Endothelial cell (in vitro differentiated cells): Measurements from ENCODE around the gene NXPH1. TPM values are rescaled to one million over a fixed set of nuclear protein-coding genes. Genes with fewer than 3 reads are reported as not detected.

Experiments
- DNase-seq: peaks from one replicate; pipeline ENCODE4 v3.0.0; 2021; ENCODE audit warnings: low spot score
- H3K27ac Mint-ChIP-seq: one replicate; pipeline ENCODE4 v1.8.0; 2021; ENCODE audit warnings: mixed read lengths, inconsistent platforms; ENCODE audit not compliant: unreplicated experiment
- H3K27me3 Mint-ChIP-seq: one replicate; pipeline ENCODE4 v1.8.0; 2021; ENCODE audit warnings: mild to moderate bottlenecking, moderate library complexity, mixed read lengths, inconsistent platforms; ENCODE audit not compliant: unreplicated experiment
- H3K36me3 Mint-ChIP-seq: one replicate; pipeline ENCODE4 v1.8.0; 2021; ENCODE audit warnings: mild to moderate bottlenecking, low read depth, mixed read lengths, inconsistent platforms; ENCODE audit not compliant: unreplicated experiment
- H3K4me1 Mint-ChIP-seq: one replicate; pipeline ENCODE4 v1.8.0; 2021; ENCODE audit warnings: mild to moderate bottlenecking, mixed read lengths, inconsistent platforms; ENCODE audit not compliant: unreplicated experiment
- H3K4me3 Mint-ChIP-seq: one replicate; pipeline ENCODE4 v1.8.0; 2021; ENCODE audit warnings: mild to moderate bottlenecking, mixed read lengths, inconsistent platforms; ENCODE audit not compliant: unreplicated experiment
- H3K9me3 Mint-ChIP-seq: one replicate; pipeline ENCODE4 v1.8.0; 2021; ENCODE audit warnings: mixed read lengths, inconsistent platforms; ENCODE audit not compliant: unreplicated experiment
- total RNA-seq: library from RNA; stranded (reverse); fragmentation: NEBNext Ultra II Directional; extraction: Animal tissue kit (Norgen Biotek cat#: 25700); gene quantifications from one replicate; pipeline ENCODE4 v1.2.1, GENCODE V29; 2021; ENCODE audit not compliant: unreplicated experiment
- TF ChIP-seq, protein P1 (sequence below): fragments of 200-600 bp; sonication (generic); IDR thresholded peaks from one replicate; pipeline ENCODE4 v1.5.0; 2021; ENCODE audit warnings: antibody characterized with exemption; ENCODE audit not compliant: unreplicated experiment

NXPH1 gene
- total RNA-seq, 1 donor from 2014 or later: not detected

GRCh38 chr7:8435590-8436545 lies 2.5 kb downstream of the NXPH1 start:
- TF ChIP-seq, protein P1, sequence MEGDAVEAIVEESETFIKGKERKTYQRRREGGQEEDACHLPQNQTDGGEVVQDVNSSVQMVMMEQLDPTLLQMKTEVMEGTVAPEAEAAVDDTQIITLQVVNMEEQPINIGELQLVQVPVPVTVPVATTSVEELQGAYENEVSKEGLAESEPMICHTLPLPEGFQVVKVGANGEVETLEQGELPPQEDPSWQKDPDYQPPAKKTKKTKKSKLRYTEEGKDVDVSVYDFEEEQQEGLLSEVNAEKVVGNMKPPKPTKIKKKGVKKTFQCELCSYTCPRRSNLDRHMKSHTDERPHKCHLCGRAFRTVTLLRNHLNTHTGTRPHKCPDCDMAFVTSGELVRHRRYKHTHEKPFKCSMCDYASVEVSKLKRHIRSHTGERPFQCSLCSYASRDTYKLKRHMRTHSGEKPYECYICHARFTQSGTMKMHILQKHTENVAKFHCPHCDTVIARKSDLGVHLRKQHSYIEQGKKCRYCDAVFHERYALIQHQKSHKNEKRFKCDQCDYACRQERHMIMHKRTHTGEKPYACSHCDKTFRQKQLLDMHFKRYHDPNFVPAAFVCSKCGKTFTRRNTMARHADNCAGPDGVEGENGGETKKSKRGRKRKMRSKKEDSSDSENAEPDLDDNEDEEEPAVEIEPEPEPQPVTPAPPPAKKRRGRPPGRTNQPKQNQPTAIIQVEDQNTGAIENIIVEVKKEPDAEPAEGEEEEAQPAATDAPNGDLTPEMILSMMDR: no peak
- Mint-ChIP-seq H3K4me3 (no peak overlapping the region), H3K36me3 (peaks cover 11% of the 10 kb centered on the region), H3K27ac (no peak overlapping the region), H3K4me1 (peaks cover 23% of the 10 kb centered on the region), H3K27me3 (peaks cover 33% of the 10 kb centered on the region), H3K9me3 (no peaks in the 10 kb centered on the region)
- DNase-seq: no peak

DNA sequence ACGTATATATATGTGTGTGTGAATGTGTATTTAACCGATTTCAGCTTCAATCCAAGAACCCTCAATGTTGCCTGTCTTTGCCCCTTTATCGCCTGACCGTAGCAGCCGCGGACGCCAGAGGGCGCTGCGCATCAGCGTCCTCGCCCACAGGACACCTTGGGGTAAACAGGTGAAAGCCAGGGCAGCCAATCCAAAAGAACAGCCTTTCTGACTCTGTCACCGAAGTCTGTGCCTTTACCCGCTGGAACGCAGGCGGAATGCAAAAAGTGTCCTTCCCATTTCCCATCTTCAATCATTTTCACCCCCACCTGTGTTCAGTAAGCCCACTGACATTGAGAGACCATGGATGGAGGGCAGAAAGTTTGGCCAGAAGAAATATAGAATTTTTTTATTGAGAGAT lies 3.6 kb downstream of the NXPH1 start:
- H3K27me3 Mint-ChIP-seq: peaks cover 41% of the 10 kb centered on the region
- H3K4me3 Mint-ChIP-seq: no peak overlapping the region
- H3K4me1 Mint-ChIP-seq: peaks cover 30% of the 10 kb centered on the region
- peak; percentile 77 for DNase-seq
- H3K9me3 Mint-ChIP-seq: no peaks in the 10 kb centered on the region
- TF ChIP-seq, protein P1: peak; percentile 80
- peaks cover 11% of the 10 kb centered on the region for H3K36me3 Mint-ChIP-seq
- no peak overlapping the region for H3K27ac Mint-ChIP-seq

DNA sequence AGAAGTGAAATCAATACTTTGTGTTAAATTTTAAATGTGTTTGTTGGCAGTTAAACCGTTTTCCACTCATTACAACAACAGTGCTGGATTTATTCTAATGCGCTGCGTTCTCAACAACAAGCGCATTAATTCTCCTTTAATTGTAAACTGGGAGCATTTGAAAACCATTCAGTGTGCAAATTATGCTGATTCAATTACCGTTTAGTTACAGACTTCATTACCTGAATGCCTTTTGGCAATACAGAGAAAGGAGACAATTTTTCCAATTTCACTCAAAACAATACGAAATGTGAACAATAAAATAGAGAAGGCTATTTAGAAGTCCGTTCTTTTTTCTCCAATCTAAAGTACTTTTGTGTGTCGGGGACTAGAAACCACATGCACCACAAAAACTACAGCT lies 4.2 kb downstream of the NXPH1 start:
- no peak for DNase-seq
- H3K27me3 Mint-ChIP-seq: peaks cover 39% of the 10 kb centered on the region
- peaks cover 34% of the 10 kb centered on the region for H3K4me1 Mint-ChIP-seq
- H3K27ac Mint-ChIP-seq: no peak overlapping the region
- TF ChIP-seq, protein P1: no peak
- H3K4me3 Mint-ChIP-seq: no peak overlapping the region
- H3K36me3 Mint-ChIP-seq: peaks cover 7% of the 10 kb centered on the region
- H3K9me3 Mint-ChIP-seq: no peaks in the 10 kb centered on the region

- H3K36me3 Mint-ChIP-seq: no peaks in the 10 kb centered on the region
- H3K4me1 Mint-ChIP-seq: peaks cover 30% of the 10 kb centered on the region
- no peak overlapping the region for H3K27ac Mint-ChIP-seq
- no peaks in the 10 kb centered on the region for H3K9me3 Mint-ChIP-seq
- H3K4me3 Mint-ChIP-seq: no peak overlapping the region
- peaks cover 30% of the 10 kb centered on the region for H3K27me3 Mint-ChIP-seq
- TF ChIP-seq, protein P1: no peak
- DNase-seq: no peak
Observed at GRCh38 chr7:8440670-8441069, 7.3 kb downstream of the NXPH1 start.
